Ishikawa (cell line): ENCODE results near the gene BABAM1.

Experiments
- CEBPB ChIP-seq: IDR thresholded peaks from 2 replicates; pipeline ENCODE4 v1.6.1; 2012
- CREB1 ChIP-seq: IDR thresholded peaks from 2 replicates; pipeline ENCODE4 v1.6.1; 2012; ENCODE audit warnings: low read depth
- EGR1 ChIP-seq: IDR thresholded peaks from 2 replicates; pipeline ENCODE4 v1.6.1; 2012
- EP300 ChIP-seq: IDR thresholded peaks from 2 replicates; pipeline ENCODE4 v1.6.1; 2012; ENCODE audit warnings: borderline replicate concordance
- FOXM1 ChIP-seq: IDR thresholded peaks from 2 replicates; pipeline ENCODE4 v1.6.1; 2012; ENCODE audit warnings: low read depth, borderline replicate concordance
- MAX ChIP-seq: IDR thresholded peaks from 2 replicates; pipeline ENCODE4 v1.6.1; 2012
- NFIC ChIP-seq: IDR thresholded peaks from 2 replicates; pipeline ENCODE4 v1.6.1; 2012
- RAD21 ChIP-seq: IDR thresholded peaks from 2 replicates; pipeline ENCODE4 v1.6.1; 2012; ENCODE audit warnings: low read depth
- REST ChIP-seq: IDR thresholded peaks from 2 replicates; pipeline ENCODE4 v1.6.1; 2012; ENCODE audit warnings: low read depth, mild to moderate bottlenecking
- TAF1 ChIP-seq: IDR thresholded peaks from 2 replicates; pipeline ENCODE4 v1.6.1; 2012; ENCODE audit warnings: low read depth, mild to moderate bottlenecking
- TCF12 ChIP-seq: IDR thresholded peaks from 2 replicates; pipeline ENCODE4 v1.6.1; 2012; ENCODE audit warnings: low read depth
- TEAD4 ChIP-seq: IDR thresholded peaks from 2 replicates; pipeline ENCODE4 v1.6.1; 2012
- USF1 ChIP-seq: IDR thresholded peaks from 2 replicates; pipeline ENCODE4 v1.6.1; 2012
- YY1 ChIP-seq: IDR thresholded peaks from 2 replicates; pipeline ENCODE4 v1.6.1; 2012; ENCODE audit warnings: low read depth
- ZBTB7A ChIP-seq: IDR thresholded peaks from 2 replicates; pipeline ENCODE4 v1.6.1; 2012; ENCODE audit warnings: low read depth

Gene BABAM1

GRCh38 chr19:17268754-17269153 lies 1.5 kb downstream of the BABAM1 start:
- no peak for TF ChIP-seq YY1
- TF ChIP-seq TCF12, result no peak
- no peak for TF ChIP-seq USF1
- no peak for TF ChIP-seq CEBPB
- TF ChIP-seq TAF1, result no peak
- TF ChIP-seq EGR1, result no peak
- TF ChIP-seq CREB1, result no peak
- TF ChIP-seq FOXM1, result no peak
- TF ChIP-seq ZBTB7A, result no peak
- no peak for TF ChIP-seq TEAD4
- no peak for TF ChIP-seq RAD21
- TF ChIP-seq NFIC, result no peak

GRCh38 chr19:17275441-17276175 lies 8.4 kb downstream of the BABAM1 start:
- TF ChIP-seq RAD21, result no peak
- no peak for TF ChIP-seq EP300
- TF ChIP-seq TEAD4, result no peak
- TF ChIP-seq NFIC, result no peak
- TF ChIP-seq FOXM1, result no peak
- TF ChIP-seq CEBPB, result no peak
- TF ChIP-seq USF1, result no peak
- TF ChIP-seq REST, result no peak
- no peak for TF ChIP-seq TCF12

- TF ChIP-seq FOXM1 (no peak), EGR1 (no peak)
These were observed 12.2 kb downstream of the BABAM1 start for GRCh38 chr19:17279436-17279835.

GRCh38 chr19:17281391-17282304 lies 14.4 kb downstream of the BABAM1 start, which contains the start of gene ANKLE1:
TSS of gene ANKLE1 (plus strand) at chr19:17281901. CDS start at chr19:17281921, 20 bp downstream.
- no peak for TF ChIP-seq EGR1
- no peak for TF ChIP-seq REST
- TF ChIP-seq NFIC, result no peak
- TF ChIP-seq TEAD4, result no peak
- TF ChIP-seq TCF12, result no peak
- no peak for TF ChIP-seq CREB1
- TF ChIP-seq USF1, result no peak

- peak; percentile 33; the same call in 1 of the 2 replicates for TF ChIP-seq USF1
- TF ChIP-seq FOXM1, result no peak
- TF ChIP-seq NFIC, result no peak
- peak; percentile 91 for TF ChIP-seq RAD21
- peak; percentile 98 for TF ChIP-seq MAX
- TF ChIP-seq TCF12, result peak; percentile 47; the same call in 1 of the 2 replicates
These were observed 15.4 kb downstream of the BABAM1 start for GRCh38 chr19:17282488-17283125.
